C4-2B (cell line): ENCODE measurements around the gene RAB27A.

Experiments used
- H3K27ac ChIP-seq: fragments of 450-650 bp; 2 replicates; pipeline ENCODE4 v1.5.1; 2017
- CTCF ChIP-seq: fragments of 450-650 bp; conservative IDR thresholded peaks from 2 replicates; pipeline ENCODE4 v1.5.1; 2017; ENCODE audit warnings: mild to moderate bottlenecking
- ZFX ChIP-seq: fragments of 450-650 bp; IDR thresholded peaks from 2 replicates; pipeline ENCODE4 v1.6.1; 2017

The RAB27A gene

GRCh38 chr15:55226127-55226526 lies 63.5 kb downstream of the RAB27A start:
- H3K27ac ChIP-seq, result no peak overlapping the region
- TF ChIP-seq ZFX, result no peak
- TF ChIP-seq CTCF, result no peak

- no peak overlapping the region for H3K27ac ChIP-seq
- TF ChIP-seq ZFX, result no peak
- TF ChIP-seq CTCF, result no peak
These were observed 64.7 kb downstream of the RAB27A start for GRCh38 chr15:55224892-55225291.

GRCh38 chr15:55222588-55222987 lies 67.0 kb downstream of the RAB27A start:
- no peak overlapping the region for H3K27ac ChIP-seq
- TF ChIP-seq CTCF, result no peak
- no peak for TF ChIP-seq ZFX

- no peak overlapping the region for H3K27ac ChIP-seq
- TF ChIP-seq ZFX, result no peak
- no peak for TF ChIP-seq CTCF
These were observed 68.3 kb downstream of the RAB27A start for GRCh38 chr15:55221090-55222011.

GRCh38 chr15:55220606-55221005 lies 69.0 kb downstream of the RAB27A start:
- no peak overlapping the region for H3K27ac ChIP-seq
- TF ChIP-seq ZFX, result no peak
- TF ChIP-seq CTCF, result no peak

- TF ChIP-seq CTCF, result no peak
- no peak for TF ChIP-seq ZFX
- H3K27ac ChIP-seq, result no peak overlapping the region
These were observed 71.6 kb downstream of the RAB27A start for GRCh38 chr15:55218056-55218455.

- no peak overlapping the region; the same call in 1 of the 2 replicates for H3K27ac ChIP-seq
- TF ChIP-seq CTCF, result no peak
- no peak for TF ChIP-seq ZFX
These were observed 85.1 kb downstream of the RAB27A start for GRCh38 chr15:55204464-55204863.
